Activated CD4-positive, CD25-positive, alpha-beta regulatory T cell treated with anti-CD3 and anti-CD28 coated beads, Interleukin-2, amount 50 U/mL, for 16 hours (primary cell): ENCODE results near the gene GOLT1A.

Source experiments
- DNase-seq: peaks from one replicate; pipeline ENCODE4 v3.0.0-alpha.2; 2020; ENCODE audit warnings: low read depth, low spot score

The GOLT1A gene

DNA sequence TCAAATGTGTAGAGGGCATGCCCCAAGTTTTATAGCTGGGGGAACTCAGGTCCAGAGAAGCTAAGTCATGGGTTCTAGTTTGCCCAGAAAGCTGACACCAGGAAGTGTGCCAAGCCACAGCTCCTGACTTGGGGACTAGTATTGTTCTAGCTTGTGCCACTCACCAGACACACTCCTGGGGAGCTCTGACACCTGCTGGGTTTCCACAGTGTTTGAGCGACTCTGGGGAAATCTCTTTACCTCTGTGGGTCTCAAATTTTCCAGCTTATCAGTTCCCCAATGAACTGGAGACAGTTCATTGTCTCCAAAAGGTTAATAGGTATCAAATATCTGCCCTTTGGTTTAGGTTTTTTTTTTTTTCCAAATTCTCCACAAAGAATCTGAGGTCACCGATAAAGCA is 21.7 kb downstream of the GOLT1A start:
- DNase-seq = no peak

DNA sequence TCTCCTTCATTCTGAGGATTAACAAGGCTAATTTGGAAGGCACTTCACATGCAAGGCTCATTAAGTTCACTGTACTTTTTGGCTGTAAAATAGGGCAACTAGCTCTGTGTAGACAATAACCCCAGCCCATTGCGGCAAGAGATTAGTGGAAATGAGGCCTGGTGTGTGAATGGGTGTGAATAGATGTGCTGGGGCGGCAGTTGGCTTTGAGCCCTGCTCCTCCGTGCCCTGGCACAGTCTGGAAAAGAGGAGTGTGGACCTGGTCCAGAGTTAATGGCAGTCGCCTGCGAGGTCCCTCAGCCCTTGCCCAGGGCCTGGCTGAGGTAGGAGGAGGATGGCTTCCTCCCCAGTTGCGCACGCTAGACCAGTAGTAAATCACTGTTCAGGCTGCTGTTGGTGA is 22.3 kb downstream of the GOLT1A start:
- DNase-seq = no peak

DNA sequence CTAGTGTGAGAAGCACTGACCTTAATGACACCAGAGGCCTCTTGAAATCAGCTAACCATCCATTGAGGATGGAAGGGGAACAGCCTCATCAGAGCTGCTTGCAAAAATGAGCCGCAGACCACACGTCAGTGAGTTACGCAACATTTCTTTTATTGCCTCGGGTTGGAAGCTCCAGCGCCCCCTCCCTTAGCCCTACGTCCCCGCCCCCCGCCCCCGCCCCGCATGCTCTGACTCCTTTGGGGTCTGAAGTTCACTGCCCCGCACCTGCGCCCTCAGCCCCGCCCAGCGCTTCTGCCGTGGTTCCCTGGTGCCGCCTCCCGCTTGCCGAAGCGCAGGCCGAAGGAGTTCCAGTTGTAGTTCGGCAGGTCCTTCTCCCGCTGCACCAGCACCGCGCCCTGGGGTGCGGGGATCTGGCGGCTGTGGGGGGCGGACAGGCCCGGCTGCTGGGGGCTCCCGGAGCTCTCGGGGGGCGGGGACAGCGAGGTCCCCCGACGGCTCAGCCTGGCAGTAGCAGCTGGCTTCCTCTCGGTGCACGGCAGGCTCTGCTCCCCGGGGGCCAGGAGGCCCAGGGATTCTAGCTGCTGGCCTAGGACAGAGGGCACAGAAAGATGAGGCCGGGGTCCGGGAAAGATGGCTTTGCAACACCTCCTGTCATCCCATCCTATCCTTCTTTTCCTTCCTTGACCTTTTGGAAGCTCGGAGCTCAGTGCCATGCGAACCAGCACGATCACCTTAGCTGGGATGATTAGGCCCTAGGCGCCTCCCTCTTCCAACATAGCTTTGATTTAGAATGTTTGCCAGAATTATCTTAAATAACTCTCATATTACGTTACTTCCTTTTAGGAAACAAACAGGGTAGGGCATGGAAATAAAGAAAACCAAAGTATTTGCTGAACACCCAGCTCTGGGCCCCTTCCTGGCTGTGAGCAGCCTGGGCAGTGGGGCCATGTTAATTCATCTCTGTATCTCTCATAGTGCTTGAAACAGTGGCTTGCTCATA is 23.3 kb downstream of the GOLT1A start:
- DNase-seq = no peak

DNA sequence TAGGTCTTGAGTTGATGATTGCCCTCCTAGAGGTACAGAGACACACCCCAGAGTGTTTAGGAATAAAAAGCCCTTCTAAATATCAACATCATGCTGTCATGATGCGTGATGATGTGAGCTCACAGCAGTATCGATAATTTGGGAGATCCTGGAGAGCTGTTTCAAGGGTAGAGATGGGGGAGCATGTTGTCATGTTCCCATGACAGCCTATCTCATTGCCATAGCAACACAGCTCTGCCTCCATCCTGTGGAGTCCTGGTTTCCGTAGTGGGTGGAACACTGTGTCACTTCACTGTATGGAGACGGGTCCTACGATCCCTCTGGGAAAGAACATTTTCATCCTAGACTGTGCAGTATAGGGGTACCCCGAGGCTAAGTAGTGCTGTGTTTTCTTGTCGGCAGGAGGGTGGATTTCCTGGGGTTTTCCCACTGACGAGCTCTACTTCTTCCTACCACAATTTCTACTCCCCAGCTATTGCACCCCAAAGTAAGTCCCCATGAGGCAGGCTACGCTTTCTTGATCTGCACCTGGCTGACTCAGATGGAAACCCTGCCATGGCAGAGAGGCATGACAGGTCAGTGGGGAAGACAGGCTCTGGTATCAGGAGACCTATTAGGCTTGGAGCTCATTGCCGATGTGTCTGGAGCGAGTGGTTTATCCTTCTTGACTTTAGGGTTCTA is 24.7 kb downstream of the GOLT1A start:
- no peak for DNase-seq

DNA sequence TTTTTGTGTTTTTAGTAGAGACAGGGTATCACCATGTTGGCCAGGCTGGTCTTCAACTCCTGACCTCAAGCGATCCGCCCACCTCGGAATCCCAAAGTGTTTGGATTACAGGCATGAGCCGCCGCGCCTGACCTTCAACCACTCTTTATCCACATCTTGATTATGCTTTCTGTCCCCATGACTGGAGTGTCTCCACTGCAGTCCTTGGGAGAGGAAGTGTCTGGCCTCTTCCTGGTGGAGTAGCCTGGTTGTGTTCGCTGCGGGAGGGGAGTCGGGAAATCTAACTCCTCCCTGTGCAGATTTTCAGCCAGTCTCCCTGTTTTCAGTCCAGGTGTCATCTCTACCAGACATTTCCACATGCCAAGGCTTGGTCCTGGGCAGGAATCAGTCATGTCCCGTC is 27.2 kb downstream of the GOLT1A start:
- no peak for DNase-seq

DNA sequence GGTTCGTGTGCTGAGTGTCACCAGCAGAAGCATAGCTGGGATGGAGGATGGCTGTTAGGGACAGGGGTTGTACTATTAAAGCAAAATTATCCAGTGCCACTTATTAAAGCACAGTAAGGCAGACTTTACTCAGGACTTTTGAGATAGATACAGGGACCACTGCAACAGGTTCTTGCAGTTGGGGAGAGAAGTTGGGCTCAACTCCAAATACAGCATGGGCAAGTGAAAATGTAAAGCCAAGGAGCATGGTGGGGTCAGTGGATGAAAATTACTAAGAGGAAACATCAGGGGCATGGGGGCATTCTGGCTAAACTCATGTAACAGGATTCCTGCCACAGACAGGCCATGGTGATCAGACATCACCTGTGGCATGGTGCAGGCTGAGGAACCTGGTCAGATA is 32.7 kb downstream of the GOLT1A start:
- DNase-seq = no peak

DNA sequence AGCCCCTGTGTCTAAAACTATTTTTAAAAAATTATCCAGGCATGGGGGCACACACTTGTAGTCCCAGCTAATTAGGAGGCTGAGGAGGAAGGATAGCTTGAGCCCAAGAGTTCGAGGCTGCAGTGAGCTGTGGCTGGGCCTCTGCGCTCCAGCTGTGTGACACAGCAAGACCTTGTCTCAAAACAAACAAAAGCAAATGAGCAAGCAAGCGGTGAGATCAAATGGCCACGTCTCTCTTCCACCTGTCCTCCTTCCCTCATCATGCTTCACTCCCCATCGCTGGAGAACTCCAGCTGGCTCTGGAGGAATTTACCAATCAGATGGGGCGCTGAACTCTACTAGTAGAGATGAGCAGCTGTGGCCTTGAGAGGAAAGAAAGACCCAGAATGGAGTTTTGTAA is 33.7 kb downstream of the GOLT1A start:
- DNase-seq = no peak

DNA sequence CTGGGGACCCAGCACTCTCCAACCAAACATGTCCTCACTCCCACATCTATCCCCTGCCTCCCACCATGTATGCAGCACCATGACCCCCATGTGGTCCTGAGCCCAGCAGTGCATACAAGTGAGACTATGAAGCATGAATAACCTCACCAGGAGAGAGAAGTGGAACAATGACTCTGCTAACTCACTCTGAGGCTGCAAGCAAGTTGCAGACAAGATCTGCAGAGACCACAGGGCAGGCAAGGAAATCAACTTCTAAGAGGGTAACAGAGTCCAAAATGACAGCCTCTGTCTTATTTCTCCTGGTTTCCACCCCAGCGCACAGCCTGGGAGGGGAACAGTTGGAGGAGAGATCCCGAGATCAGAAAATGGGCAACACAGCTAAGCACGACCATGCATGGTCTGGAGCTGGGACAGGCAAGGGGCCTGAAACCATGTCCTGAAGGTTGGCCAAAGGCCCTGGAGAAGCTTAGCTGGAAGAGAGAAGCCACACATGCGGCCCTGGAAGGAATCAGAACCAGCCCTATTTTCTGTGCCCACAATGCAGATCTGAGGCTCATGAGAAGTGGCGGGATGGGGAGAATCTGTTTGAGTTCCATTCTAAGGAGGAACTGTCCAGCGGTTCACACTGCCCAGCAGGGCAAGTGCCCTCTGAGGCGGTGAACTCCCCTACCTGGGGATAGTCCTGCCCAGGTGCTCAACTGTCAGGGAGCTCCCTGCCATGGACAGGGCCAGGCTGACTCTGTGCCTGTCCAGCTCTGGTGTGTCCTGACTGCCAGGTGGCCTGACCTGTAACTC is 35.1 kb downstream of the GOLT1A start:
- DNase-seq = no peak

DNA sequence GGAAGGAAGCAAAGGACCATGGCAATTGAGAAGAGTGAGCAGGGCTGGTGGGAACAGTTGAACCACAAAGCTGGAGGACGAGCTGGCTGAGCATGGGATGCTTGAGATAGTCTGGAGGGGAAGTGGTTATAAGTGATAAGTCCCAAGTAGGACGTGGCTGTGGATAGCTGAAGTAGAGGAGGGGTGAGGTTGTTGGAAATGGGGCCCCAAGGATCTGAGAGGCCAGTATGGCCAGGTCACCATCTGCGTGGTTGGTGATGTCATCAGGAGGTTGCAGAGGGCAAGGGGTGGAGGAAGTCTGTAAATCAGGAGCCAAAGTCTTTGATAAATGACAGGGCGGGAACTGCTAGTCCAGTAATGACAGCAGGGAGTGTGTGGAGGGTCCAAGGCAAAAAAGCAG is 36.7 kb downstream of the GOLT1A start:
- DNase-seq = no peak

DNA sequence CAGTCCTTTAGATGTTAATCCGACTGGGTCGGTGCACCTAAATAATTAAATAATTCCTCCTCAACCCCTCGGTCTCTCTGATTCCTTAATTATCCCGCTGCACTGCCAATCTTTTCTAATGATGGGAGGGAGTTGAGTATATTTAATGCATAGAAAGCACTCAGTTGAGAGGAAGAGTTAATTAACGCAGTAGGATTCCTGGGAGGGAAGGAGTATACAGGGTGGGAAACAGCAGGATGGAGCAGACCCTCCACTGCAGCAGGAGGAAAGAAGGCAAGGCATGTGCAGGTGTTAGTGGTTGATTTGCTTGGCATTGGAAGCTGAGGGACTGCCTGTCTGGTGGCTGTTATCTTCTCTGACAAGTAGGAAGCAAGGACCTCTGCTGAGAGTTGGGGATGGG is 37.7 kb downstream of the GOLT1A start:
- DNase-seq = no peak

DNA sequence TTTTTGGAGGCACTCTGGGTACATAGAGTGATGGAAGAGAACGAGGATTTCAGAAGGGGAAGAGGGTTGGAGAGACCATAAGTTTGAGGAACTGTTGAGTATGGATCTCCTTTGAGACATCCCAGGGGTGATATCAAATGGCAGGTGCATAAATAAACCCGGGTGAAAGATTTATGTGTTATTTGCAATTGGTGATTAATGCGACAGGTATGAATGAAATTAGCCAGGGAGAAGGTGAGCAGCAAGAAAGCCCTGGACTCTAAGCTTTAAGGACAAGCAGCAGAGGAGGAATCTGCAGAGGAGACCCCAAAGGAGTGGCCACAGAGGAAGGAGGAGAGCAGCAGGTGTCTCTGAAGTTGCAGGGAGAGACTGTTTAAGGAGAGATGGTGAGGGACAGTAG is 38.8 kb downstream of the GOLT1A start:
- DNase-seq = no peak

DNA sequence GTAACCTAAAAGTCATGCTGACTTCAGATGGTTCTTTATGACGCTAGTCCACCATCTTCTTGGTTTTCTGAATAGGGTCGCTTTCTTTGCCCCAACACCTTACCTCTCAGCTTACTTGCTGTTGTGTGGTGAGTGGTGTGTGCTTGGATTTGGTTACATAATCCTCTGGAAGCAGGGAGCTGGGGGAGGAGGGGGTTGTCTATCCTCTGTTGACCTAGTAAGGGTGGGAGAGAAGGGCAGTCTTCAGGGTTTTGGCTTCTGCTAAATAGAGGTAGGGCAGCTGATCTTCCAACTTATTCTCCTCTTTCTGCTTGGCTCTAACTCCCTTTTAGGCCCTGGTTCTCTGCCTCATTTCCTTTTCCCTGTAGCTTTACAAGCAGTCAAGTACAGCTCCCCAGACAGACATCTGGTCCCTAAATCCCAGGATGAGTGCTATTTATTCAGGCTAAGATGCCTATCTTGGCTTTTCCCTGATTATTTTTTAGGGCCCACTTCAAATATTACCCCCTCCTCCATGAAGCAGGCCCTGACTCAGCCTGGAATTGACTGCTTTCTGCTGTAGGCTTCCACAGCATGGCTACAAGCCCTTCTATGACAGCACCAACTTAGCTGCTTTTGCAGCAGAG is 41.3 kb downstream of the GOLT1A start:
- DNase-seq = no peak

DNA sequence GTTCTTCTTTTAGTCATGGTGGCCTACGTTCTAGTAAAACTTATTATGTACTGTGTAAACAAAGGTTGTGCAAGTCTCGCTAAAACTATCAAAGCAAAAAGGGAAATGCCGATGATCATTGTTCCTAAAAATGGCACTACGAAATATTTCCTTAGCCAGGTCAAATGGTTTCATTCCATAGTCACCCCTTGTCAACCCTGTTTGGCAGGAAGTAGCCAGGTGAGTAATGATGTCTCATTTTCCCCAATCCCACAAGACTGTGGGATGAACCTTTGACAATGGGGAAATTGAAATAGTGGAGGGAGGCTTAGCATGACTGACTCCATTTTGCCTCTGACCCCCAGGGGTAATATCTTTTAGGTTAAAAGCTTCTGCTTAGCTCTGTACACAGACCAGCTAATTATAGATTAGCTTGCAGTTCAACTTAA is 42.0 kb downstream of the GOLT1A start:
- no peak for DNase-seq

DNA sequence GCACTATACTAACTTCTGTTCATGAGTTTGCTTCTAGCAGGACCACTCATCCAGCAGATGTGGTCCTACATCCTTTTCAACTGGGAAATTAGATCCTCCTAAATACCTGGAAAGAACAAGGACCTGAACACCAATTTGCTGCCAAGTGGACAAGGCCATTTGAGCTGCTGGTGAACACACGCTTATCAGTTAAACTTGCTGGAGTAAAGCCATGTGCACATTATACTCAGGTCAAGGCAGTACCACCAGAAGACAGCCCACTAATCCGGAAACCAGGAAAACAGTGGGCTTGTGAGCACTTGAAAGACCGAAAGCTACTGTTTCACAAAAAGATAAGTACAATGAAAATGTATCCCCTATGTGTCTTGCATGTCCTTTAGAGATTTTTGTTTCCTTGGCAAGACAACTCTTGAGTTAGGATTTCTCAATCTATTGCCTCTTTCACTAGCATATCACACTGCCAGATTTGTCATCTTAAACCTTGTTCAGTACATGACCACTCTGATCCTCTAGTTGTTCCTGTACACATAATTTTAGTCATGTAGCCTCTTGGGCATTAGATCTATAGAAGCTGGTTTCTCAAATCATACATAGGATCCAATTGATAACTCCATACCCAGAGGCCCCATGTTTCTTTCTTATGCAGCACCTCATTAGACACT is 43.2 kb downstream of the GOLT1A start:
- no peak for DNase-seq

DNA sequence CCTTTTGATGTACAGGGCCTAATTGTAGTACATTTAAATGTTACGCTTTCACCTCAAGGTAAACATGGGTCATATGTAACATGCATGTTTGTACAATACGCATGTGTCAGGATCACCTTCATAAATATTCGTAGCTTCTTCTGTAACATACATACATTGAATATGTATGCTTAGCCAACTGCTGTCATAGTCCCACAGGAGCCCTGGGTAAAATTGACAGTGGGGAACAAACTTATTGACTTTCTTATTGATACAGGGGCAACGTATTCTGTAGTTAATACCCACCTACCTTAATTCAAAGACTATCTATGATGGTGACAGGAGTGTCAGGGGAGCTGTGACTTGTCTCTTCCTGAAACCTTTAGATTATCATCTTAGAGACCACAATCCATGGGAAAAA is 43.9 kb downstream of the GOLT1A start:
- DNase-seq = no peak

DNA sequence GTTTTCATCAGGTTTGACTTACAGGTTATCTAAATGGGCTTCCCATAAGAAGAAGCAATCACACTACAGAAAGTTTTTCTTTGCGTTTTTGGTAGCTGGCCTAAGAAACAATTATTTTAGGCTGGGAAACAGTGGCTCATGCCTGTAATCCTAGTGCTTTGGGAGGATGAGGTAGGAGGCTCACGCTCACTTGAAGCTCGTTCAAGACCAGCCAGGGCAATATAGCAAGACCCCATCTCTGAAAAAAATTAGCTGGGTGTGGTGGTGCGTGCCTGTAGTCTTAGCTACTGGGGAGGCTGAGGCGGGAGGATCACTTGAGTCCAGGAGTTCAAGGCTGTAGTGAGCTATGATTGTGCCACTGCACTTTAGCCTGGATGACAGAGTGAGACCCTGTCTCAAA is 46.1 kb downstream of the GOLT1A start:
- DNase-seq = no peak

DNA sequence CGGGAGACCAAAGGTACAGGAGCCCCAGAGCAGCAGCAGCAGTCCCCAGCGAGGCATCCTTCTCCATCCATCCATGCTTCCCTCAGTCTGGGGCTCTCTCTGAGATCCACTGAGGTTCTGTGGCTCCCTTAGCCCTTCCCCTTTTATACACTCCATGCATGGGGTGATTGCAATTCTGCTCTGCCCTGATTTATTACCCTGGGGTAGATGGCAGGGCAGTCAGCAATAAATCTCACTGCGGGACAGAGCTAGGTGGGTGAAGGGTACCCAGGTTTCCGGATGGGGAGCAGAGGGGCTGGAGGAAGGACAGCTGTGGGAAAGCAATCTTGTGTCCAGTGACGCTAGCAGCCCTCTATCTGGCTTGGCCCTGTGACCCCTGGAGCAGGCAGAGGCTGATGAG is 47.6 kb downstream of the GOLT1A start, which contains the start of gene REN:
TSS of gene REN (minus strand) at position 119 of the 400 bp plus-strand sequence. CDS start at position 75, 44 bp downstream.
- DNase-seq = no peak

DNA sequence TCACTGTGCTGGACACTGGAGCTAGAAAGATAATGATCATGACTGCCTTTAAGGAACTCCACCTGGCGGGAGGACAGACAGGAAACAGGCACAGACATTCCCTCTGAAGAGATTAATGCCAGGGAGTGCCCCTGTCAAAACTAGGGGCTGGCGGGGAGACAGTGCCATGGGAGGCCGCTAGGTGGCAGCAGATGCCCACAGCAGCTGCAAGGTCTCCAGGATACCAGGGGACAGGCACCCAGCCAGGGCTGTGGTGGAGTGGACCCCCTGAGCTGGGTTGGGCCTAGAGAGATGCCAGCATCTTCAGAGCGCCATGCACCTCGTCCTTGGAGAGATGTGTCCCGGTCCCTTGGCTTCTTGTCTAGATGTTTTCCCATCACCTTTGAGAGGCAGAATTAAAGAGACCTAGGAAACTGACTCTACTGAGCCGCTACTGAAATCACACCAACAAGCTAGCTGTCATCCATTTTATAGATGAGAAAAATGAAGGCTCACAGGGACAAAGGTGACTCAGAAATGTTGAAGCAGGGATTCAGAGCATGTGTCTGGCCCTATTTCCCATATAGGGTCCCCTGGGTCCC is 51.2 kb downstream of the GOLT1A start:
- DNase-seq = peak; percentile 54

DNA sequence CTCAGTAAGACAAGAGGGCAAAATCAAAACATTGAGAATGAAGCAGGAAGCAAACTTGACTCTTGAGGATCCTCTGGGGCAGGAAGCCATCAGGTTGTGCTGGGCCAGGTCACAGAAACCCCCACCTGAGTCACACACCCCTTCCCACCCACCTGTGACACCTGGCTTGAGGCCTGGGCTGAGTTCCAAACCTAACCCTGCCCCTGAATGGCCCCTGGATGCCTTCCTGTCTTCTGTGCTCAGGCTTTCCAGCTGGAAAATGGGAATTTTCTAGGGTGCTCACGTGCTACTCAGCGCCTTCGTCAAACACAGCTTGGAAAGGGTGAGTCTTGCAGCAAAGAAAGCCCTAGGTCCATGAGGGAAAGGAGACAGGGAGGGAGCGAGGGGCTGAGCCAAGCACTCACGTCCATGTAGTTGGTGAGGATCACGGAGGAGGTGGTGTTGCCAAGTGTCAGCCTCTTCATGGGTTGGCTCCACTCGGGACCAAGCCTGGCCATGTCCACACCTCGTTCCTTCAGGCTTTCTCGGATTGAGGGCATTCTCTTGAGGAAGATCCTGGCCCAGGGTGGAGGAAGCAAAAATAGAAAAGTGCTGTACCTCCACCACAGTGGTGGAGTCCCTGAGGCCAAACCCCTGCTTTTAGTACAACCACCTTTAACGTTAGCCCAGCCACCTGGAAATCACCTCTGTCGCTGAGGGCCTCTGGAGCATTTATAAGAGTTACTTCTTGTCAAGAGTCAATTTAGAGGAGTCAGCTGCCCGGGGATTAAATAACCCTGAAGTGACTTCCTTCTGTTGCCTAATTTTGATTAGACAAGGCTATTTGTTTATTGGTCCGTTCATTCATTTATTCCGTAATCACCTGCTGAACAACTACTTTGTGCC is 51.9 kb downstream of the GOLT1A start:
- DNase-seq = no peak

DNA sequence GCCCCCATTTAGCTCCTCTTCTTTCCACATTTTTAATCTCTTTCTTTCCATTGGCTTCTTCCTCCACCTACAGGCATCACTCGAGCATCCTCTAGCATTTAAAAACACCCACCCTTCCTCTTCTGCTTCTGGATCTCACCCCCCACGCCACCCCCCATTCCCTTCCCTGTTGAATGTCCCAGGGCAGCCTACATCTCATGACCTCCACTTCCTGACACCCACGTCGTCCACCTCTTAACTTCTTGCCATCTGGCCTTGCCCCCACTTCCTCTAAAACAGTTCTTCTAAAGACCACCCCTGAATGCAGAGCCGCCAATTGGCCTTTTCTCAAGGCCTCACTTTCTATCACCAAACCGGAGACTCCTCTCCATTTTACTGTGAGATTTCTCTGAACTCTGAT is 55.8 kb downstream of the GOLT1A start:
- DNase-seq = no peak
